Measurements from ENCODE around the gene C9orf50. TPM values are rescaled to one million over a fixed set of nuclear protein-coding genes. Genes with fewer than 3 reads are reported as not detected.

C9orf50 gene
- total and polyA plus RNA-seq, 7 donors = 0.03 to 1.2 (median 0.82) TPM; not detected in 4

DNA sequence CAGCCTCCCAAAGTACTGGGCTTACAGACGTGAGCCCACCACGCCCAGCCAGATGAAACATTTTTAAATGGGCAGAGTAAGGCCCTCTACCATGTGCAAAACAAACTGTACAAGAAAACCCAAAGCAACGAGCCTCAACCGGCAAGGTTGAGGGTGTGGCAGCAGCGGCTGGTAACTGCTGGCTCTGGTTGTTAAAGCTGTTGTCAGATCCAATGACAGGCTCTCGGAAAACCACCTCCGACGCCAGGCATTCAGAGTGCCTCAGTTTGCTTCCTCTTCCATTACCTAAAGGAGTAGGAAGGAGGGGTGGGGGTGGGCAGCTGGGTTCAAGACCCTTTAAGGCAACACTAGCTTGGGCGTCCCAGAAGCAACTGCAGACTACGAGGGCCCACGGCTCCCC, 23.5 kb upstream of the C9orf50 start:
- no peak overlapping the region for H3K27ac ChIP-seq
- no peak overlapping the region for H3K4me3 ChIP-seq
- no peak for TF ChIP-seq CTCF (IDR thresholded peaks at IDR 0.05)
- no peak for TF ChIP-seq EP300 (IDR thresholded peaks at IDR 0.05)
- no peak for TF ChIP-seq POLR2A (IDR thresholded peaks at IDR 0.05)
- no peak for TF ChIP-seq POLR2AphosphoS5 (IDR thresholded peaks at IDR 0.05)
- intact Hi-C loops (cut with DNase I) = no loop called here
- H3K36me3 ChIP-seq = peaks cover 0 to 1% (median 0%) of the 10 kb centered on the region in 4 donors
- H3K4me1 ChIP-seq = peaks cover 0 to 28% (median 23%) of the 10 kb centered on the region in 4 donors
- H3K27me3 ChIP-seq = no peaks in the 10 kb centered on the region
- WGBS, 2 donors = 29 to 67% methylated on average over 11 of the region's 11 CpGs
- DNase-seq = no peak
- no peaks in the 10 kb centered on the region for H3K9me3 ChIP-seq

DNA sequence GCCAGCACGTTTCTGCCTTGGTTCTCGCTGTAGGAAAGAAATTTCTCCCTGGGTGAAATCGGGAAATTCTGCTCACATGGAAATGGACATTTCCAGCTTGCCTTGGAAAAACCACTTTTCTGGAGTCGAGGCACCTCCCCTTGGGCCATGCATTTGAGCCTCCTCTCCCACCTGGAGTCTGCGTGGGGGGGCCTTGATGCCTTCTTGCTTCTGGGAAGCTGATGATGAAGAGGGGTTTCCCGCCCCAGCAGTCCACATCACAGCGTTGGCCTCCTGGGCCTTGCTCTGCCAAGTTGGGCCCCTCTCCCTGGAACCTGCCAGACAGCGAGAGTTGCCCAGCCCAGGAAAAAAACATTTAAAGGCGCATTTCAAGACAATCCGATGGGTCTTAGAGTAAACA, 22.8 kb upstream of the C9orf50 start:
- Histone ChIP-seq H3K27me3 (no peaks in the 10 kb centered on the region), H3K9me3 (no peaks in the 10 kb centered on the region), H3K36me3 (peaks cover 0 to 8% (median under 1%) of the 10 kb centered on the region in 4 donors), H3K4me1 (peaks cover 0 to 29% (median 24%) of the 10 kb centered on the region in 4 donors), H3K27ac (no peak overlapping the region), H3K4me3 (no peak overlapping the region)
- intact Hi-C loops (cut with DNase I) = no loop called here
- TF ChIP-seq POLR2A (IDR thresholded peaks at IDR 0.05) = no peak
- TF ChIP-seq EP300 (IDR thresholded peaks at IDR 0.05) = no peak
- no peak for TF ChIP-seq POLR2AphosphoS5 (IDR thresholded peaks at IDR 0.05)
- TF ChIP-seq CTCF (IDR thresholded peaks at IDR 0.05) = no peak
- DNase-seq = no peak
- WGBS, 2 donors = 83 to 85% methylated on average over 10 of the region's 10 CpGs

DNA sequence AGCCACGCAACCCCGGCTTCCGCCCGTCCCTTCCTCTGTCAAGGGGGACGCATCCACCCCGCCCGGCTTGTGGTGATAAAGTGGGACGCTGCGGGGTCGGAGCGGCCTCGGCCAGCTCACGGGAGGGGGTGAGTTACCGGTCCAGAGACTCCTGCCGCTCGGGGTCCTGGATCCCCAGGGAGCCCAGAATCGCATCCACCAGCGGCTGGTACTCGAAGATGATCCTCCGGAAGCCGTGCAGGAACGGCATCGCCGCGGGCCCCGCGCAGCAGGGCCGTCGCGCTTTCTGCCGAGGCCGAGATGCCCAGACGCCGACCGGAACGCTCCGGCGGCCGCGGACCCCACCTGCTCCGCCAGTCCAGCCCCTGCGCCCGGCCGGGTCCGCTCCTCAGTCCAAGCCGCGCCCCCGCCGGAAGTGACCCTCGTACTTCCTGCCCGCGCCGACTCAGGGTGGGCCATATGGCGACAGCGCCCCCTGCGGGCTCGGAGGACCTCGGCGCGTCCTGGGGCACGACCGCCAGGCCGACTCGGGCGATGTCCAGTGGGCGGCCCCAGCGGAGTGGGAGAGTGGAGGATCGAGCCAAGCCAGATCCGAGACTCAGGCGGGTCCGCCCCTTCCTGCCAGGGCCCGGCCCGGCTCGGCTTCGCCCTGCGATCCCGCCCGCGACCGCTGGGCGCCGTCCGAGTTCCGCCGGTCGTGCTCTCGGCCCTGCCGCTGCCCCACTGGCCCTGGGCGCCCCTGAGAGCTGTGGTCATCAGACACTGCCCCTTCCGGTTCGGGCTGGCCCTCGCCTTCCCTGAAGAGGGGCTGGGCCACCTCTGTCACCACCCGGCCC, 21.1 kb upstream of the C9orf50 start, which contains the start of gene ASB6:
ASB6 (minus strand) TSS at position 402 of the 836 bp plus-strand sequence; CDS start at position 250, 152 bp downstream.
- no peaks in the 10 kb centered on the region for H3K27me3 ChIP-seq
- peaks cover 0 to 25% (median 17%) of the 10 kb centered on the region in 4 donors for H3K36me3 ChIP-seq
- intact Hi-C loops (cut with DNase I) = loop anchor here (1.0 kb wide), 1 partner anchor 141 kb away; no protein-coding TSS in a partner anchor
- no peaks in the 10 kb centered on the region for H3K9me3 ChIP-seq
- DNase-seq = peak; percentile 98
- peak within 1 kb of the TSS; percentile 56 to 96 (median 80) for H3K4me3 ChIP-seq
- H3K4me1 ChIP-seq = peaks cover 0 to 29% (median 24%) of the 10 kb centered on the region in 4 donors
- 0 to 1% methylated on average over 93 of the region's 93 CpGs for WGBS, 2 donors
- peak within 1 kb of the TSS; percentile 83 to 91 (median 88) for H3K27ac ChIP-seq
- TF ChIP-seq CTCF (IDR thresholded peaks at IDR 0.05) (peak; percentile 96 to 99 (median 99)), POLR2AphosphoS5 (IDR thresholded peaks at IDR 0.05) (peak; percentile 52 to 91 (median 86)), POLR2A (IDR thresholded peaks at IDR 0.05) (peak in 1 of 2 donors; percentile 48), EP300 (IDR thresholded peaks at IDR 0.05) (no peak)

- no peak for DNase-seq
- intact Hi-C loops (cut with DNase I) = no loop called here
- H3K27me3 ChIP-seq = no peaks in the 10 kb centered on the region
- no peaks in the 10 kb centered on the region for H3K9me3 ChIP-seq
- peak overlapping the region; percentile 56 to 96 (median 80) for H3K4me3 ChIP-seq
- peak overlapping the region; percentile 83 to 91 (median 88) for H3K27ac ChIP-seq
- TF ChIP-seq POLR2AphosphoS5 (IDR thresholded peaks at IDR 0.05) (no peak), CTCF (IDR thresholded peaks at IDR 0.05) (no peak), EP300 (IDR thresholded peaks at IDR 0.05) (no peak), POLR2A (IDR thresholded peaks at IDR 0.05) (no peak)
- WGBS, 2 donors = 19 to 20% methylated on average over 44 of the region's 44 CpGs
- H3K36me3 ChIP-seq = peaks cover 0 to 34% (median 22%) of the 10 kb centered on the region in 4 donors
- peaks cover 0 to 29% (median 24%) of the 10 kb centered on the region in 4 donors for H3K4me1 ChIP-seq
Measured at GRCh38 chr9:129640871-129641749, 20.2 kb upstream of the C9orf50 start.

Data from sigmoid colon (tissue), 7 donors.